Endothelial cell of umbilical vein (primary cell): ENCODE data around the gene HCAR2. TPM values are rescaled to one million over a fixed set of nuclear protein-coding genes. Genes with fewer than 3 reads are reported as not detected.
"Not testable (repeated sequence)": the region's sequence is repeated elsewhere in the genome, so short reads cannot be mapped to it uniquely, and the experiment has no call there.

Source experiments
- BruUV-seq: library from RNA; stranded (reverse); fragments of 400-500 nt; replicated peaks from 2 replicates; lab custom pipeline; 2021; lab: Mats Ljungman, UMichigan
- CTCF ChIA-PET: fragments of 300-600, 350-600 bp; sonication (Branson Sonifier 250); formaldehyde crosslinking; loops from one replicate; lab custom pipeline; 2021; ENCODE audit warnings: antibody characterized with exemption, inconsistent platforms; lab: Charles Lee
- POLR2A ChIA-PET: fragments of 300-600, 350-600 bp; sonication (Branson Sonifier 250); formaldehyde crosslinking; loops from one replicate; lab custom pipeline; 2021; ENCODE audit warnings: antibody characterized with exemption, inconsistent platforms; lab: Charles Lee
- DNase-seq: peaks from one replicate; pipeline ENCODE4 v3.0.0-alpha.2; 2011; ENCODE audit warnings: low read depth, low spot score
- FAIRE-seq: peaks from 2 replicates; lab custom pipeline; 2011; peaks lifted over from hg19 to GRCh38; lab: Jason Lieb, UNC
- H2AFZ ChIP-seq: 2 replicates; pipeline ENCODE4 v1.6.0; 2012; ENCODE audit warnings: low read depth, low read length, control low read depth, inconsistent platforms
- H3K27ac ChIP-seq: 2 replicates; pipeline ENCODE4 v1.5.1; 2011; ENCODE audit warnings: low read depth, mild to moderate bottlenecking, control low read depth, low read length, moderate library complexity; ENCODE audit not compliant: insufficient read depth
- H3K27me3 ChIP-seq, 2 experiments: 2 replicates each; pipeline versions ENCODE4 v1.6.0 to v1.6.1; 2011; ENCODE audit warnings: low read length in 2 of 2, mixed read lengths in 1 of 2; ENCODE audit not compliant: control insufficient read depth in 2 of 2, insufficient read depth in 2 of 2
- H3K36me3 ChIP-seq, 2 experiments: 2 replicates in 1 of 2; 3 replicates in 1 of 2; pipeline ENCODE4 v1.5.1; 2011; ENCODE audit warnings: low read length in 2 of 2, mild to moderate bottlenecking in 1 of 2, moderate library complexity in 1 of 2; ENCODE audit not compliant: control insufficient read depth in 2 of 2, insufficient read depth in 2 of 2; ENCODE audit errors: extremely low read depth in 1 of 2
- H3K4me1 ChIP-seq: 3 replicates; pipeline ENCODE4 v1.5.1; 2011; ENCODE audit warnings: mild to moderate bottlenecking, low read length; ENCODE audit not compliant: control insufficient read depth, insufficient read depth; ENCODE audit errors: extremely low read depth
- H3K4me2 ChIP-seq: 2 replicates; pipeline ENCODE4 v1.6.1; 2011; ENCODE audit warnings: low read length, control low read depth, mixed read lengths; ENCODE audit not compliant: insufficient read depth
- H3K4me3 ChIP-seq, 3 experiments: fragments of 200-600 bp in 1 of 3; sonication (generic), shearing (Covaris generic) in 1 of 3; replicated peaks in 1 of 3; 2 replicates each; pipeline ENCODE4 v1.5.1; 2011 to 2016; ENCODE audit warnings: control low read depth in 3 of 3, low read length in 3 of 3, mild to moderate bottlenecking in 2 of 3, inconsistent platforms in 1 of 3, low read depth in 1 of 3, moderate library complexity in 1 of 3; ENCODE audit not compliant: insufficient read depth in 1 of 3
- H3K79me2 ChIP-seq: 2 replicates; pipeline ENCODE4 v1.6.0; 2012; ENCODE audit warnings: low read length, inconsistent platforms; ENCODE audit not compliant: control insufficient read depth, insufficient read depth
- H3K9ac ChIP-seq: replicated peaks from 2 replicates; pipeline ENCODE3; 2011; ENCODE audit warnings: low read length, control low read depth; ENCODE audit not compliant: insufficient read depth; ENCODE audit errors: extremely low read depth
- H3K9me1 ChIP-seq: replicated peaks from 3 replicates; pipeline ENCODE4 v1.6.0; 2011; ENCODE audit warnings: mild to moderate bottlenecking, low read length; ENCODE audit not compliant: control insufficient read depth, insufficient read depth; ENCODE audit errors: extremely low read depth
- H3K9me3 ChIP-seq: replicated peaks from 2 replicates; pipeline ENCODE4 v1.5.1; 2012; ENCODE audit warnings: low read length, inconsistent platforms; ENCODE audit not compliant: control insufficient read depth, insufficient read depth
- H4K20me1 ChIP-seq: replicated peaks from 2 replicates; pipeline ENCODE3; 2011; ENCODE audit warnings: mild to moderate bottlenecking, low read length; ENCODE audit not compliant: control insufficient read depth, insufficient read depth; ENCODE audit errors: extremely low read depth
- EZH2 ChIP-seq: IDR thresholded peaks from 2 replicates; pipeline ENCODE4 v1.6.1; 2012; ENCODE audit warnings: borderline replicate concordance, low read depth, mild to moderate bottlenecking, moderate library complexity, low read length, inconsistent platforms; ENCODE audit not compliant: severe bottlenecking
- FOS ChIP-seq: IDR thresholded peaks from 2 replicates; pipeline ENCODE4 v1.6.1; 2011; ENCODE audit warnings: mild to moderate bottlenecking, low read length, moderate library complexity, borderline replicate concordance; ENCODE audit not compliant: insufficient read depth
- JUN ChIP-seq: IDR thresholded peaks from 2 replicates; pipeline ENCODE4 v1.6.1; 2011; ENCODE audit warnings: borderline replicate concordance, low read depth; ENCODE audit not compliant: insufficient read length, insufficient read depth
- MYC ChIP-seq: IDR thresholded peaks from one replicate; pipeline ENCODE4 v1.6.1; 2011; ENCODE audit warnings: mild to moderate bottlenecking, low read depth, low read length
- POLR2AphosphoS5 ChIP-seq: IDR thresholded peaks from 2 replicates; pipeline ENCODE4 v1.6.1; 2012; ENCODE audit warnings: low read depth, mild to moderate bottlenecking, control low read depth, low read length, moderate library complexity; ENCODE audit not compliant: insufficient read depth
- dilution Hi-C: fragments of 300-500 bp; cut with MboI; formaldehyde crosslinking; loops from one replicate; pipeline ENCODE4 v1.15.0; 2019; ENCODE audit warnings: low sequenced_read_pairs; ENCODE audit not compliant: extremely low pct_ligation_motif_present
- intact Hi-C: fragments of 100-400 bp; cut with micrococcal nuclease; formaldehyde crosslinking; loops from one replicate; pipeline ENCODE4 v1.10.0; 2022
- polyA plus RNA-seq, 4 experiments: library from polyadenylated mRNA; depleted of rRNA in 3 of 4; stranded (reverse) in 3 of 4; unstranded in 1 of 4; fragments of >200 nt; gene quantifications; 2 replicates each; pipeline versions ENCODE4 v1.2.1 to v1.2.3, GENCODE V29; 2011 to 2012; ENCODE audit warnings: missing spikeins in 1 of 4
- total RNA-seq: library from RNA; stranded (reverse); gene quantifications from 2 replicates; pipeline ENCODE4 v1.2.3, GENCODE V29; 2021
- TF ChIP-seq, protein P1 (sequence below): IDR thresholded peaks from 2 replicates; pipeline ENCODE4 v1.6.1; 2011; ENCODE audit not compliant: insufficient read depth, insufficient read length

HCAR2 gene
- total and polyA plus RNA-seq, 2 donors (not counting 3 experiments of a cell fraction or from before 2014, with no cell fraction given): not detected

DNA sequence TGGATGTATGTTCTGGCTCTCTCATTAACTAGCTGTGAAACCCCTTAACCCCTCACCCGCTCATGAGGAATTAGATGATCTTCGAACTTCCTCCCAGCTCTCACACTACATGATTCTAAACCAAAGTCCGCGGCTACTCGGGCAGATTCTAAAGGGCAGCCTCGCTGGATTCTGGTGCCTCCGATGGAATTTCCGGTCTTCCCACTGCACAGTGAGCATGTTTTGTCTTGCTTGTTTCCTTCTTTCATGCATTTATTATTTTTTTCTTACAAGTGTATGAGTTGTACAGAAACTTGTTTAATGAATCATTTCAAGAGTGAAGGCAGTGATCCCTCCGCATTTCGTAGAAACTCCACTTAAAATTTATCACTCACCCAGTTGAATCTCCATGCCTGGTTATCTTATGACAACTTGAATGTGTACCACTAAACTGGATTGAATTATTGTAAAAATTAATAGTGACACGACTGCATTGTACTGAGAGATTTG lies 17.9 kb upstream of the HCAR2 start:
- Histone ChIP-seq H3K9me3 (no peaks in the 10 kb centered on the region), H3K4me2 (peak overlapping the region; percentile 52), H4K20me1 (no peaks in the 10 kb centered on the region), H3K4me1 (peaks cover 16% of the 10 kb centered on the region), H3K27ac (peak overlapping the region; percentile 55), H3K9ac (no peak overlapping the region), H3K79me2 (no peaks in the 10 kb centered on the region), H3K27me3 (peaks cover 0 to under 1% of the 10 kb centered on the region in 2 experiments), H3K4me3 (no peak overlapping the region), H2AFZ (peak overlapping the region; percentile 51), H3K36me3 (no peaks in the 10 kb centered on the region), H3K9me1 (no peaks in the 10 kb centered on the region)
- ChIA-PET CTCF (interaction anchor here (1.1 to 1.2 kb wide), 2 partner anchors 10 to 83 kb away, joined by 3 read pairs; partner anchors contain the start of gene HCAR1), POLR2A (no interaction called here)
- peak; percentile 21 for FAIRE-seq
- dilution Hi-C loops: no loop called here
- TF ChIP-seq, protein P1, sequence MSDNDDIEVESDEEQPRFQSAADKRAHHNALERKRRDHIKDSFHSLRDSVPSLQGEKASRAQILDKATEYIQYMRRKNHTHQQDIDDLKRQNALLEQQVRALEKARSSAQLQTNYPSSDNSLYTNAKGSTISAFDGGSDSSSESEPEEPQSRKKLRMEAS: no peak
- TF ChIP-seq EZH2 (no peak), JUN (no peak), MYC (no peak), FOS (peak; percentile 21), POLR2AphosphoS5 (peak; percentile 17)
- DNase-seq: peak; percentile 47
- intact Hi-C loops: no loop called here
- no TSS peak for BruUV-seq

DNA sequence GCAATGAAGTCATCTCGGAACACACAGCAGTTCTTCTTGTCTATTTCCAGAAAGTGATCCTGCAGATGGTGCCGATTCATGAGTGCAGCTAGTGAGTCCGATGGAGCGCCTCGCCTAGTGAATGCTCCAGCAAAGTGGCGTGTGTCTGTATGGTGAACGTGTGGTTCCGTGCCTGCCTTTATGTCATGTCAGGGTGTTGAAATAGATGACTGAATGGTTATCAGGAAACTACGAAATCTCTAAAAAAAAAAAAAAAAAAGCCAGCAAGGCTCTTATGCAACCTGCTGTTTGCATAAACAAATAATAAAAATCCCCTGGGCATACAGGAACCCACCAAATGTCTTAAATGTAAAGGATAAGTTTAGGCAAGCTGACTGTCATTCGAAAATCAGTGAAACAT lies 13.5 kb upstream of the HCAR2 start, which contains the start of gene HCAR3:
Gene HCAR3 (minus strand): TSS at position 154 of the 400 bp plus-strand sequence. CDS start 74 bp downstream, at position 80.
- H3K9me3 ChIP-seq, H3K79me2 ChIP-seq, dilution Hi-C loops, DNase-seq, H4K20me1 ChIP-seq, POLR2A ChIA-PET, intact Hi-C loops, CTCF ChIA-PET, FAIRE-seq, H3K9me1 ChIP-seq, H3K36me3 ChIP-seq, H3K27me3 ChIP-seq, H3K9ac ChIP-seq, H2AFZ ChIP-seq, H3K27ac ChIP-seq, H3K4me3 ChIP-seq, H3K4me2 ChIP-seq, BruUV-seq, H3K4me1 ChIP-seq: not testable (repeated sequence)

DNA sequence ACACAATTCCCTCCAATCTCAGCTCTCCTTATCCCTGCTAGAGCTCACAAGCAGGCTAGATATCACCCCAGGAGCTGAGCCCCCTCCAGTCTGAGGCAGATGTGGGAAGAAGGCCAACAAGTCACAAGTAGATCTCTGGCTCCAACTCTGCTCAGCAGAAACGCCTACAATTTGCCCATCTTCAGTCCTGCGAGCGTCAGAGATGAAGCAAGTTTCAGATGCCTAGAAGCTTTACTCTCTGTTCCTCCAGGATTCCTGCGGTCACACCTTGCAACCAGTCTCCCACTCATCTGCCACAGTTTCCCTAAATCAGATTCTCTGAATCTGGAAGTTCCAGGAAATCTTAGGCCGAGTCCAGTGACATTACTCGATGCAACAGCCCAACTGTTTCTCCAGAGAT lies 12.1 kb upstream of the HCAR2 start:
- H3K4me2 ChIP-seq, H3K9ac ChIP-seq, H3K4me1 ChIP-seq, H3K4me3 ChIP-seq, H4K20me1 ChIP-seq, H2AFZ ChIP-seq, H3K9me3 ChIP-seq, CTCF ChIA-PET, POLR2A ChIA-PET, H3K9me1 ChIP-seq, DNase-seq, H3K27me3 ChIP-seq, H3K27ac ChIP-seq, FAIRE-seq, intact Hi-C loops, dilution Hi-C loops, BruUV-seq, H3K36me3 ChIP-seq, H3K79me2 ChIP-seq: not testable (repeated sequence)
